H9 (cell line): ENCODE measurements around the gene SNRNP25. TPM values are rescaled to one million over a fixed set of nuclear protein-coding genes. Genes with fewer than 3 reads are reported as not detected.

Experiments used
- DNase-seq: peaks from one replicate; pipeline ENCODE4 v3.0.0-alpha.2; 2017
- H2AFZ ChIP-seq: one replicate; pipeline ENCODE4 v1.6.1; 2013; ENCODE audit warnings: mild to moderate bottlenecking, low read length, control low read depth, moderate library complexity
- H2AK5ac ChIP-seq: 2 replicates; pipeline ENCODE4 v1.6.1; 2013; ENCODE audit warnings: low read length, control low read depth, mixed read lengths; ENCODE audit not compliant: insufficient read length
- H2BK120ac ChIP-seq: one replicate; pipeline ENCODE4 v1.6.1; 2013; ENCODE audit warnings: low read depth, mild to moderate bottlenecking, low read length, control low read depth, inconsistent platforms; ENCODE audit not compliant: poor library complexity, severe bottlenecking
- H2BK12ac ChIP-seq: 2 replicates; pipeline ENCODE4 v1.6.1; 2013; ENCODE audit warnings: low read length, control low read depth, mixed read lengths, low read depth; ENCODE audit not compliant: insufficient read length
- H2BK15ac ChIP-seq: 2 replicates; pipeline ENCODE4 v1.6.1; 2013; ENCODE audit warnings: low read depth, low read length, control low read depth
- H2BK20ac ChIP-seq: one replicate; pipeline ENCODE4 v1.6.1; 2013; ENCODE audit warnings: low read depth, mild to moderate bottlenecking, low read length, control low read depth, inconsistent platforms; ENCODE audit not compliant: poor library complexity, severe bottlenecking
- H2BK5ac ChIP-seq: 2 replicates; pipeline ENCODE4 v1.6.1; 2013; ENCODE audit warnings: low read length, control low read depth, mixed read lengths; ENCODE audit not compliant: insufficient read length
- H3K14ac ChIP-seq: 2 replicates; pipeline ENCODE4 v1.6.1; 2013; ENCODE audit warnings: low read length, control low read depth; ENCODE audit not compliant: insufficient read depth
- H3K18ac ChIP-seq: 2 replicates; pipeline ENCODE4 v1.6.1; 2013; ENCODE audit warnings: low read depth, mild to moderate bottlenecking, mixed read lengths, low read length, control low read depth; ENCODE audit not compliant: insufficient read length
- H3K23ac ChIP-seq: 2 replicates; pipeline ENCODE4 v1.6.1; 2013; ENCODE audit warnings: low read length, control low read depth, mixed read lengths, low read depth; ENCODE audit not compliant: insufficient read length
- H3K23me2 ChIP-seq: 2 replicates; pipeline ENCODE4 v1.6.1; 2013; ENCODE audit warnings: low read depth, mild to moderate bottlenecking, mixed read lengths, low read length, control low read depth; ENCODE audit not compliant: insufficient read length, poor library complexity, severe bottlenecking
- H3K27ac ChIP-seq: 2 replicates; pipeline ENCODE4 v1.5.1; 2013; ENCODE audit warnings: low read length, control low read depth, mixed read lengths, low read depth; ENCODE audit not compliant: insufficient read length
- H3K27me3 ChIP-seq: 2 replicates; pipeline ENCODE4 v1.6.1; 2013; ENCODE audit warnings: low read length, control low read depth, inconsistent platforms; ENCODE audit not compliant: insufficient read depth
- H3K4ac ChIP-seq: 2 replicates; pipeline ENCODE4 v1.6.1; 2013; ENCODE audit warnings: low read depth, mild to moderate bottlenecking, control low read depth, inconsistent platforms, low read length, moderate library complexity
- H3K4me1 ChIP-seq: 2 replicates; pipeline ENCODE4 v1.6.1; 2013; ENCODE audit warnings: low read length, control low read depth, inconsistent platforms; ENCODE audit not compliant: insufficient read depth
- H3K4me2 ChIP-seq: 2 replicates; pipeline ENCODE4 v1.6.1; 2013; ENCODE audit warnings: low read length, control low read depth, mixed read lengths; ENCODE audit not compliant: insufficient read length, insufficient read depth
- H3K56ac ChIP-seq: 2 replicates; pipeline ENCODE4 v1.6.1; 2013; ENCODE audit warnings: low read depth, mild to moderate bottlenecking, mixed read lengths, low read length, control low read depth; ENCODE audit not compliant: insufficient read length
- H3K79me1 ChIP-seq: 2 replicates; pipeline ENCODE4 v1.6.1; 2013; ENCODE audit warnings: low read depth, mild to moderate bottlenecking, moderate library complexity, low read length, control low read depth, inconsistent platforms; ENCODE audit not compliant: insufficient read depth, poor library complexity, severe bottlenecking
- H3K79me2 ChIP-seq: 2 replicates; pipeline ENCODE4 v1.6.1; 2013; ENCODE audit warnings: low read length, control low read depth, inconsistent platforms; ENCODE audit not compliant: insufficient read depth
- H3K9ac ChIP-seq: 2 replicates; pipeline ENCODE4 v1.6.1; 2013; ENCODE audit warnings: low read length, control low read depth, mixed read lengths; ENCODE audit not compliant: insufficient read length; ENCODE audit errors: extremely low read depth
- H3K9me3 ChIP-seq: one replicate; pipeline ENCODE4 v1.6.1; 2013; ENCODE audit warnings: low read depth, low read length, inconsistent platforms; ENCODE audit not compliant: control insufficient read depth
- H3T11ph ChIP-seq: one replicate; pipeline ENCODE4 v1.6.1; 2013; ENCODE audit warnings: mild to moderate bottlenecking, low read length, control low read depth, inconsistent platforms
- H4K20me1 ChIP-seq: one replicate; pipeline ENCODE4 v1.6.1; 2013; ENCODE audit not compliant: control insufficient read depth, insufficient read length, insufficient read depth
- H4K5ac ChIP-seq: 2 replicates; pipeline ENCODE4 v1.6.1; 2013; ENCODE audit warnings: low read depth, mild to moderate bottlenecking, mixed read lengths, low read length, control low read depth; ENCODE audit not compliant: insufficient read length
- H4K8ac ChIP-seq: replicated peaks from 2 replicates; pipeline ENCODE4 v1.6.1; 2013; ENCODE audit warnings: low read length, control low read depth, mixed read lengths, low read depth; ENCODE audit not compliant: insufficient read length
- H4K91ac ChIP-seq: 2 replicates; pipeline ENCODE4 v1.6.1; 2013; ENCODE audit warnings: low read depth, mild to moderate bottlenecking, moderate library complexity, mixed read lengths, low read length, control low read depth; ENCODE audit not compliant: insufficient read length
- H3K27ac Mint-ChIP-seq, 3 experiments: 2 replicates in 2 of 3; 3 replicates in 1 of 3; pipeline ENCODE4 v1.8.0; 2020 to 2021; ENCODE audit warnings: mixed read lengths in 3 of 3, mild to moderate bottlenecking in 1 of 3, moderate library complexity in 1 of 3
- H3K27me3 Mint-ChIP-seq: 2 replicates; pipeline ENCODE4 v1.8.0; 2021; ENCODE audit warnings: low read depth, mild to moderate bottlenecking, moderate library complexity, mixed read lengths
- H3K36me3 Mint-ChIP-seq, 3 experiments: 2 replicates in 2 of 3; 3 replicates in 1 of 3; pipeline ENCODE4 v1.8.0; 2020 to 2021; ENCODE audit warnings: low read depth in 3 of 3, mixed read lengths in 3 of 3; ENCODE audit not compliant: insufficient read depth in 1 of 3
- H3K4me1 Mint-ChIP-seq, 2 experiments: 2 replicates each; pipeline ENCODE4 v1.8.0; 2020; ENCODE audit warnings: mixed read lengths in 2 of 2
- H3K4me3 Mint-ChIP-seq, 2 experiments: 2 replicates in 1 of 2; 3 replicates in 1 of 2; pipeline ENCODE4 v1.8.0; 2020 to 2021; ENCODE audit warnings: mild to moderate bottlenecking in 2 of 2, mixed read lengths in 2 of 2, moderate library complexity in 1 of 2
- H3K9me3 Mint-ChIP-seq, 2 experiments: 2 replicates in 1 of 2; 3 replicates in 1 of 2; pipeline ENCODE4 v1.8.0; 2020; ENCODE audit warnings: mild to moderate bottlenecking in 2 of 2, mixed read lengths in 2 of 2, moderate library complexity in 1 of 2
- CTCF ChIP-seq: fragments of 200-600 bp; sonication (generic); conservative IDR thresholded peaks from 3 replicates; pipeline ENCODE4 v1.8.0; 2021; ENCODE audit warnings: antibody characterized with exemption, mild to moderate bottlenecking
- WGBS: extraction: QIAGEN DNeasy Blood & Tissue Kit; methylation state at CpG from one replicate; pipeline ENCODE4 v1.1.7; 2013; ENCODE audit warnings: missing lambda C conversion rate, low lambda C conversion rate, mixed read lengths; ENCODE audit not compliant: insufficient read length; ENCODE audit errors: extremely low coverage; 5-methylcytosine and 5-hydroxymethylcytosine counted together
- total RNA-seq: library from RNA; stranded (reverse); gene quantifications from 2 replicates; pipeline ENCODE4 v1.2.1, GENCODE V29; 2021

Gene SNRNP25
- total RNA-seq, 1 experiment from 2014 or later: 78.5 TPM

GRCh38 chr16:58491-59439, 5.1 kb downstream of the SNRNP25 start:
- H3K27ac Mint-ChIP-seq: no peak overlapping the region; a peak in 2 of 7 replicates
- peaks cover 22 to 69% (median 64%) of the 10 kb centered on the region in 3 experiments; a peak in 6 of 7 replicates for H3K36me3 Mint-ChIP-seq
- H3K4me3 Mint-ChIP-seq: no peak overlapping the region; a peak in 1 of 5 replicates

More at GRCh38 chr16:58491-59439, 5.1 kb downstream of the SNRNP25 start:
- Histone ChIP-seq H3T11ph (no peak overlapping the region), H2BK12ac (no peak overlapping the region), H4K91ac (no peak overlapping the region), H4K20me1 (no peaks in the 10 kb centered on the region), H3K79me2 (no peaks in the 10 kb centered on the region), H3K4me1 (no peaks in the 10 kb centered on the region), H3K27me3 (no peaks in the 10 kb centered on the region), H3K56ac (no peak overlapping the region), H2AK5ac (no peak overlapping the region), H3K27ac (no peak overlapping the region), H3K4me2 (no peak overlapping the region), H4K5ac (no peak overlapping the region), H3K9ac (no peak overlapping the region), H3K4ac (no peak overlapping the region), H2BK120ac (no peak overlapping the region), H3K18ac (no peak overlapping the region), H2BK20ac (no peak overlapping the region), H3K23me2 (no peaks in the 10 kb centered on the region), H3K23ac (no peak overlapping the region), H2AFZ (no peak overlapping the region), H2BK5ac (no peak overlapping the region), H3K9me3 (no peaks in the 10 kb centered on the region), H3K79me1 (no peaks in the 10 kb centered on the region), H2BK15ac (no peak overlapping the region), H3K14ac (no peak overlapping the region), H4K8ac (no peak overlapping the region)
- Mint-ChIP-seq H3K9me3 (no peaks in the 10 kb centered on the region), H3K27me3 (peaks cover 1% of the 10 kb centered on the region; the same call in 1 of the 2 replicates), H3K4me1 (peaks cover 0 to 6% of the 10 kb centered on the region in 2 experiments; a peak in 1 of 4 replicates)
- DNase-seq: no peak
- no CpG with 5 or more reads among the region's 29 CpGs for WGBS
- no peak for TF ChIP-seq CTCF
